Breast epithelium (tissue), 3 donors: Measurements from ENCODE around the gene PPA2.

ENCODE experiments used
- POLR2A ChIP-seq: fragments of 450-650 bp; IDR thresholded peaks from one replicate; pipeline ENCODE4 v1.6.1; 2016; ENCODE audit warnings: antibody characterized with exemption, mild to moderate bottlenecking, moderate library complexity
- POLR2AphosphoS5 ChIP-seq, 3 donors: sonication (generic); formaldehyde crosslinking; IDR thresholded peaks; one replicate each; pipeline ENCODE4 v1.6.1; 2017; ENCODE audit warnings: antibody characterized with exemption in 3 of 3
- TF ChIP-seq, protein P1 (sequence below), 3 donors: fragments of 450-650 bp; IDR thresholded peaks; one replicate each; pipeline ENCODE4 v1.5.1; 2016 to 2017; ENCODE audit warnings: antibody characterized with exemption in 3 of 3, mild to moderate bottlenecking in 3 of 3, moderate library complexity in 3 of 3

DNA sequence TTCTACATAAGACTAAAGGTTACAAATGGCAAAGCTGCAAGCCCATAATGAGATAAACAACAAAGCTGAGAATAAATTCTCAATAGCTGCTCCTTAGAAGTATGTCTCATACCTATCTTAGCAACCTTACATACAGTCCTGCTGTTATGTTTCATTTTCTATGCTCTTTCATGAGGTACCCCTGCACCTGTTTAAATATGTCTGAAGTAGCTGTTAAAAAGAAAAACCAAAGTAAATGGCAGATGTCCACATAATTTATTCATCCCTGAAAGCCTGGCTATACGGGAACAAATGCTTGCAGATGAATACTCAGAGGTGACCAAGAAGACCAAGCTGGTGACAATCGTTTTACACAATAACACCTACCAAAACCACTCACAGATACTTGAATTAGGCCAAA lies 22.5 kb downstream of the PPA2 start:
- TF ChIP-seq, protein P1, sequence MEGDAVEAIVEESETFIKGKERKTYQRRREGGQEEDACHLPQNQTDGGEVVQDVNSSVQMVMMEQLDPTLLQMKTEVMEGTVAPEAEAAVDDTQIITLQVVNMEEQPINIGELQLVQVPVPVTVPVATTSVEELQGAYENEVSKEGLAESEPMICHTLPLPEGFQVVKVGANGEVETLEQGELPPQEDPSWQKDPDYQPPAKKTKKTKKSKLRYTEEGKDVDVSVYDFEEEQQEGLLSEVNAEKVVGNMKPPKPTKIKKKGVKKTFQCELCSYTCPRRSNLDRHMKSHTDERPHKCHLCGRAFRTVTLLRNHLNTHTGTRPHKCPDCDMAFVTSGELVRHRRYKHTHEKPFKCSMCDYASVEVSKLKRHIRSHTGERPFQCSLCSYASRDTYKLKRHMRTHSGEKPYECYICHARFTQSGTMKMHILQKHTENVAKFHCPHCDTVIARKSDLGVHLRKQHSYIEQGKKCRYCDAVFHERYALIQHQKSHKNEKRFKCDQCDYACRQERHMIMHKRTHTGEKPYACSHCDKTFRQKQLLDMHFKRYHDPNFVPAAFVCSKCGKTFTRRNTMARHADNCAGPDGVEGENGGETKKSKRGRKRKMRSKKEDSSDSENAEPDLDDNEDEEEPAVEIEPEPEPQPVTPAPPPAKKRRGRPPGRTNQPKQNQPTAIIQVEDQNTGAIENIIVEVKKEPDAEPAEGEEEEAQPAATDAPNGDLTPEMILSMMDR (IDR thresholded peaks at IDR 0.05) = no peak
- TF ChIP-seq POLR2A (no peak), POLR2AphosphoS5 (IDR thresholded peaks at IDR 0.05) (no peak)
